ENCODE results near the gene ASB13.
"Not testable (repeated sequence)": the region's sequence is repeated elsewhere in the genome, so short reads cannot be mapped to it uniquely, and the experiment has no call there.

Gene ASB13

DNA sequence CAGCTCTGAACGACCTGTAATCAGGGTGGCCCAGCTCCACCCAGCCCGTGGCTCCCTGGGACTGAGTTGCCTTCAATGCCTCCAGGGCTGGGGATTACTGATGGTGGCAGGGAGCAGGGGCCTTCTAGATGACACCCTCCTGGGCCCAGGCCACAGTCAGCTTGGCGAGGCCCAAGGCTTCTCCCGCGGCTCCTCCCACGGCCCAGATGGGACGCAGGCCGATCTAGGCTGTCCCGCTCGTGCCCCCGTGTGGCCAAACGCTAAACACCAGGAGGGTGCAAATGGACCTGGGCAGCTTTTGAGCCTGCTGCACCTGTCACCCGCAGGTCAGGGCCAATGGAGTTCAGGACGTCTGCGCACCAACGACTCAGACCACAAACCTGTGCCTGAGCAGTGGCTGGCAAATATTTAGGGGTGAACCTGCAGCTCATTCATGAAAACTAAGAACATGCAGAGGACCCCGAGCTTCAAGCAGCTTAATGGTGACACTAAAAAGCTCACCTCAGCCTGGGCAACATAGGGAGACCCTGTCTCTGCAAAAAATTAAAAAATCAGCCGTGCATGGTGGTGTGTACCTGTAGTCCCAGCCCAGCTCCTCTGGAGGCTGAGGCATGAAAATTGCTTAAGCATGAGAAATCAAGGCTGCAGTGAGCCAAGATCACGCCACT, 43.2 kb downstream of the ASB13 start:
- peak; percentile 89 for DNase-seq

DNA sequence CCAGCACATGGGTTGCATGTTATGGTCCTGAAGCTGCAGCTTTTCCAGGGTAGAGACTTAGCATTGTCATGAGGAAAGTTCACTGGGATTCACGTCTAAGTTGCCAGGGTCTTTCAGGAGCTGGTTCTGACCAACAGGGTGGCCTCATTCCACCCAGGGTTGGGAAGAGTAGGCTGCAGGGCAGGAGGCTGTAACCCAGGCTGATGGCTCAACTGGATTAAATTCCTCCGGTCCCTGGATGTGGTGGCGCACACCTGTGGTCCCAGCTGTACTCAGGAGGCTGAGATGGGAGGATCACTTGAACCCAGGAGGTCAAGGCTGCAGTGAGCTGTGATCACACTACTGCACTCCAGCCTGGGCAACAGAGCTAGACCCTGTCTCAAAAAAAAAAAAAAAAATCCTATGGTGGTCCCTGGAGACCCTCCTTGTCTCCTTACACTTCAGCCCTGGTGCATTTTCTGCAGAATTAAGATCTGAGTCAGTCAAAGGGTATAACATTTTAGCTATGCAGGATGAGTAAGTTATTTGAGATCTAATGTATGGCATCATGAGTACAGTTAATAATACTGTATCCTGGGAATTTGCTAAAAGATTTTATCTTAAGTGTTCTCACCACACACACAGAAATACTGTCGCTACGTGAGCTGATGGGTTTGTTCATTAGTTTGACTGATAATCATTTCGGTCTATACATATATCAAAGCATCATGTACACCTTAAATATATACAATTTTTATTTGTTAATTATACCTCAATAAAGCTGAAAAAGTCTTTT, 44.0 kb downstream of the ASB13 start:
- no peak for DNase-seq

DNA sequence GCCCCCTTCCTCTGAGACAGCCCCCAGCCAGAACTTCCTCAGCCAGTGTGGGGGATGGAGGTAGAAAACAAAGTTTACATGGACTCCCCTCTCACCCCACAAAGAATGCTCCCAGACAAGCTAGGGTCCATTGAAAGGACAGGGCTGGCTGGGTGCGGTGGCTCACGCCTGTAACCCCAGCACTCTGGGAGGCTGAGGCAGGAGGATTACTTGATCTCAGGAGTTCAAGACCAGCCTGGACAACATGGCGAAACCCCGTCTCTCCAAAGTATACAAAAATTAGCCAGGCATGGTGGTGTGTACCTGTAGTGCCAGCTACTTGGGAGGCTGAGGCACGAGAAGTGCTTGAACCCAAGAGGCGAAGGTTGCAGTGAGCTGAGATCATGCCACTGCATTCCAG, 45.0 kb downstream of the ASB13 start:
- DNase-seq = not testable (repeated sequence)

DNA sequence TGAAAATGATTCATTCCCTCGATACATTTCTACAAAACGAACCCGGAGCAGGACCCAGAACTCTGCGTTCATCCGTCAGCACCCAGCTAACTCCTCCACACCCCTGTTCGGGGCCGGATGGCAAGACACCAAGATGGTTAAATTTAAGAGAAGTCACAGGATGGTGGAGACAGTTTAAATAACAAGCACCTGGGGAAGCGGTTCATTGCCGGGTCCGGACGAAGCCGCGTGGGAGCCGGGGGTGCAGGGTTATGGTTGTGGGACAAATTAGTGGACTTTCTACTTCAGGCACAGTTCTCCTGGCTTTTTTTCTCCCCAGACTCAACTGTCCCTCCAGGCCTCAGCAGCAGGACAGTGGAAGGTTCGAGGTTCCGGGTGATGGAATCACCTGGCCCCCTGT, 45.4 kb downstream of the ASB13 start:
- DNase-seq = no peak

DNA sequence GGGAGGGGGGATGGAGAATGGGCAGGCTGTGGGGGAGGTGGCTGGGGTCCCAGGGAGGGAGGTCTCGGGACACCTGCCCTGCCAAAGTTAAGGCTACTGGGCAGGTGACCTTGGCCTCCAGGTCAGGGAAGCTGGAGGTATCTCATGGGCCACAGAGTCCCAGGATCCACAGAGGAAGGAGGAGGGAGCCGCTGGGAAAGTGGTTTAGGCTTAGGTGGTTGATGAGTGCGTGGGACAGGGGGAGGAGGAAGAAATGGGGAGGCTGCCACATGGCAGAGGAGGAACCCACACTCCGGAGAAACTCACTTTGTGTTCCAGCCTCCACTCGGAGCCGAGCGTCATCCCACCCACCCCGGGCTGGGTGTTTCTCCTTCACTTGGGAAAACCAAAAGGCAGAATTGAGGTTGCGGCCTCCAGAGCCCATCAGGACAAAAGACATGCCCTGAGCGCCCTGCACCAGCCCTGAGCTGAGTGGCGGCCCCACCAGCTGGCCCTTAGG, 46.1 kb downstream of the ASB13 start:
- DNase-seq = no peak

DNA sequence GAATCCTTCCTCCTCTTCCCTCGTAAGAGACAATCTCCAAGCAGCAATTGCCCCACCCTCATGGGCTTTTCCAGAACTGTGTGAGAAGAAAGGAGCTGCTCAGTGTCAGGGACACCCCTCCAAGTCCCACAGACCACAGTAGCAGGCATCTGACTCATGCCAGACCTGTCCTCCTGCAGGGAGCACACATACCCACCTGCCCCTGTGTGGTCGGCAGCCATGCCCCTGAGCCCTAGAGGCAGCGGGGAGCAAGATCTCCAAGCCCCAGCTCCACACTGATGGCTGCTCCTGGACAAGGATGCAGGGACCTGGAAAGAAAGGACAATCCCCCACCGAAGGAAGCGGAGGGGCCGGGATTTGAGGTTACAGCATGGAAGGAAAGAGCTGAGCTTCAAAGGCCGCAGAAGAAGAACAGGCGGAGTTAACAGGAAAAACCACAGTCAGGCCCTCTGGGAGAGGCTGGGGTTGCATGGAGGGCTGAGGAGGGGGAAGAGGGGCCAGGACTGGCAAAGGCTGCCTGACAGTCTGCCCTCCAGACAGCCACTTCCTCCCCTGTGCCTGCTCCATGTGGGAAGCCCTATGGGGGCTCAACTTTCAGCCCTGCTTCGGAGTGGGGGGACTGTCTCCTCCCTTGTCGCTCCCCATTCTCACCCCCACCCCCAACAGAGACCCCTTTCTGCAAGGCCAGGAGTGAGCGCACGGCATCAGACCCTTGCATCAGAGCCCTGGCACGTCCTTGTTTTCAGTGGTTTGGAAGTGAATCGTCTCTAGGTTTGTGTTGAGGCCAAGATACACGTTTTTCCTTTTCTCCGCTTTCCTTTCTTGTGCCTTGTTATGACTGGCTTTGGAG, 46.8 kb downstream of the ASB13 start:
- no peak for DNase-seq

DNA sequence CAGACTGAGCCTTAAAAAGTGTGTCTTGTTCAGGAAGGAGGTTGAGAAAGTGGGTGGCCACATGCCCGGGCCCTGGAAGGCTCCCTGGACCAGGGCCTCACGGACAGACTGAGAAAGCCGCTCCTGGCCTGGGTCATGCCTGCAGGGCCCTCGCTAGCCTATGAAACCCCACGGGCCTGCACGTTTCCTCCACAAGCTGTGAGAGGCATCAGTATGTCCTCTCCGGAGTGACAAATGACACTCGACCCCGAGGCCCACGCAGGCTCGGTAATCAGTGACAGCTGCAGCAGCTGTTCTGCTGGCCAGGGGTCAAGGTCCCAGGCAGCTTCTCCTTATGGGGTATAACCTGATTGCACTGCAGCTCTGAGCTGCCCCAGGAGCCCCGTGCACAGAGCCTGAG, 47.6 kb downstream of the ASB13 start:
- no peak for DNase-seq

DNA sequence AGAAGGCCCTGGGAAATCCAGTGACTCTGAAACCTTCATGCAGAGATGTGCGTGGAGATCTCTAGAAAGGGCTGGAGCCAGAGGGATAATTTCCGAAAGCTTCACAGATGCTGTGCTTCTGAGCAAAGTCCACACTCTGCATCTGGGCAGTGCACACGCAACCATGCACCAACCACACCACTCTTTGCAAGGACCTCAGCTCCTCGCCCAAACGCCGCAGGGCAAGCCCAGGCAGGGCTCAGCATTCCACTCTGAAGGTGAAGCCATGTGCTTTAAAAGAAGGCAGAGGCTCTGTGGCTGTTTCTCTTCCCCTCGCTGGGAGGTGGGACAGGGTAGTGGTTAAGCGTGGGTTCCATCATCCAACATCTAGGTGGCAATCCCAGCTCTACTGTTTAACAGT, 48.4 kb downstream of the ASB13 start:
- DNase-seq = no peak

DNA sequence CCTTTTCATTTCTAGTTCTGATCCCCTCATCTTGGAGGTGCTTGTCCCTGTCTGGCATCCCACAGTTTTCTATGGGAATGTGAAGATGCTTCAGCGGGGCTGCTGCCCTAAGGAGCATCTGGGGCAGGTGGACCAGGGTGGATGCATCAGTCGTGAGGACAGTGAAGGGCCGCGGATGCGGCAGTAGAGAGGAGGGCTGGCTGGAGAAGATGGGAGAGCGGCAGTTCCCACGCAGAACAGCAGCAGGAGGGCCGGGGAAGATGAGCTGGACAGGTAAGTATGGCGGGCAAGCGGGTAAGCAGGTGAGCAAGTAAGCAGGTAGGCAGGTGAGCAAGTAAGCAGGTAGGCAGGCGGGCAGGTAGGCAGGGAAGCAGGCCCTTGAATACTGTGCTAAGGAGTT, 48.9 kb downstream of the ASB13 start:
- no peak for DNase-seq

DNA sequence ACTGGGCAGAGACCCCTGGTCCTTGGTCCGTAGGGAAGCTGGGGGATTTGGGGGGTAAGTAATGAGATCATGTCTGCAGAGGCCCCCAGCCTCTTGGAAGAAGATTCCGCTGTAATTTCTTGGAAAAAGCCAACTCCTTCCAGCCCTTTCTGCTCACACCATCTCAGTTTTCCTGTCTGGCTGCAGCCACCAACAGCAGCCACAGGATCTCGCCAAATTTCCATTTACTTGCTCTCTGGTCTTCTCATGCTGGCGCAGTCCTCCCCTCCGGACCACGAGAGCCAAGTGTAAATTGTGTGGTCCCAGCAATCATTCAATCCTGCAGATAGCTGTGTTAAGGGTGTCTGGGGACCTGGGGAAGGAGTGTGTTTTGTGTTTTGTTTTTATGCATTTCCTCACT, 49.6 kb downstream of the ASB13 start:
- DNase-seq = no peak

DNA sequence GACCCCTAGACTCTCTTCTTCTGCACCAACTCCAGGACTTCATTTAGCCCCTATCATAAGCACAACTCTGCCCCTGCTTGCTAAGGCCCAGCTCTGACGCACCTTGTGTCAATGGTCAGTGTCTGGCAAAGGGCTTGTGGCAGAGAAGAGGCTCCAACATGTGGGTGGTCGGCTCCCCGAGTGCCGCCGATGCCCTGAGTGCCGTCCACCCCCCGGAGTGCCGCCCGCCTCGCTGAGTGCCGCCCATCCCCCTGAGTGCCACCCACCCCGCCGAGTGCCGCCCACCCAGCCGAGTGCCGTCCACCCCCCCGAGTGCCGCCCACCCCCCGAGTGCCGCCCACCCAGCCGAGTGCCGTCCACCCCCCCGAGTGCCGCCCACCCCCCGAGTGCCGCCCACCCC, 50.3 kb downstream of the ASB13 start:
- no peak for DNase-seq

DNA sequence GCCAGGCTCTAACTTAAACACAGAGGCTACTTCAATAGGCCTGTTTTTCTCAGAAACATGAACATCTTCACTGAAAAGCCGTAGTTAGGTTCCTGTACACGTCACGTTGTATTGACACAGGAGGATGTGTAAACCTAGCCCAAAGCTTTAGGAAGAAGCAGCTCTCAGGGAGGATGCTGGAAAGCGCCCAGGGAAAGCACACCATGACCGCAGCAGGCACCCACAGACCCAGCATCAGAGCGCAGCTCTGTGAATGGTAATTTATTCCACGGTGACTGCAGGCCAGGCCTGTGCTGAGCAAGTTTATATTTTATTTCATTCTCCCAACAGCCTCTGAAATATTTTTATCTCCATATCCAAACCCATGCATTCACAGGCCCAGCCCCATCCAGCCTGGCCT, 51.1 kb downstream of the ASB13 start:
- DNase-seq = no peak

DNA sequence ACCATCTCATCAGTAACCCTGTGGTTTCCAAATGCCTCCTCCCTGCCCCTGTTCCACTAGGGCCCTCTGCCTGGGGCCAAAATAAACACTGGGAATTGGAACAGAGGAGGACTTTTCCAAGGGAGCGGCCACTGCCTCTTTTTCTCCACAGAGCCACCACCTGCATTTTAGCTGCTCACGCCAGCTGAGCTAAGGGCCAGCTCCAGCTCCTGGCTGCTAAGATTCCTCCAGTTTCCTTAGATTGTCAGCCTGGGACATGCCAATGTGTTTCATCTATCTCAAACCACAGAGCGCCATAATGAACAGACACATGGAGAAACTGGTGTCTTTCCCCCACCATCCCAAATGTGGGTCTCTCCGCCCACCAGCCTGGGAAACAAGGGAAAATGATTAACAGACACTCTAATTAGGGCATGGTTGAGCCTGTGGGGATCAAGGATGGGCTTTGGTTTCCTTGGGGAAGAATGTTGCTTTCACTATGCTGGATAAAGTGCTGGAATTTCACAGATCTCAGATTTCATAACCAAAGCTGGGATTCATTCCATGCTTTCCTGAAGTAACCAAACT, 52.2 kb downstream of the ASB13 start:
- no peak for DNase-seq

DNA sequence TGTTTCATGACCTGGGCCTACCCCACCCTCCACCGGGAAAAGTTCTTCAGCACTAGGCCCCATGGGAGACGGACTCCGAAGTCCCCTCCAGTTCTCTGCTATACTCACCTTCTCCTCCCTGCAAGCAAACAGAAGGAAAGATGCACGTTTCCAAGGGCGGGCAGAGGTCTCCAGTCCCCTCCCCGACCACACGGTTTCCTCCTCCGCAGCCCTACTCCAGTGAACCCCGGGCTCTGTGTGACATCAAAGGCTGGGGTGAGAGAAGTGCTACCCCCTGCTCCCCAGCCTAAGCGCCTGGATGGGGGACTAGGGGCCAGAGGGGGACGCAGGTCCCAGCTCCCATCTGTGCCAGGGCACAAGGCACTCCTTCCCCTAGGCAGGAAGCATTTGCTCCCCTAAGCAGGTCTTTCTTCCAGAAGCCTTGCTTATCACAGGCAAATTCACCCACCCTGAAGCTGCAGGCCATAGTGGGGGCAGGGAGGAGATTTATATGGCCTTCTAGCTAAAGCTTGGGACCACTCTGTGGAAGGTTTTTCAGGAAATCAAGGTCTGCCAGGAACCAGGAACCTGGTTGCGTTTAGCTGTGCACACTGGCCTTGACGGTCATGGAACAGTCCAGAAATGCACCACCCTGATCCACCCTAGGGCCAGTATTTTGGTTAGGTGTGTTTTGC, 52.8 kb downstream of the ASB13 start:
- no peak for DNase-seq

DNA sequence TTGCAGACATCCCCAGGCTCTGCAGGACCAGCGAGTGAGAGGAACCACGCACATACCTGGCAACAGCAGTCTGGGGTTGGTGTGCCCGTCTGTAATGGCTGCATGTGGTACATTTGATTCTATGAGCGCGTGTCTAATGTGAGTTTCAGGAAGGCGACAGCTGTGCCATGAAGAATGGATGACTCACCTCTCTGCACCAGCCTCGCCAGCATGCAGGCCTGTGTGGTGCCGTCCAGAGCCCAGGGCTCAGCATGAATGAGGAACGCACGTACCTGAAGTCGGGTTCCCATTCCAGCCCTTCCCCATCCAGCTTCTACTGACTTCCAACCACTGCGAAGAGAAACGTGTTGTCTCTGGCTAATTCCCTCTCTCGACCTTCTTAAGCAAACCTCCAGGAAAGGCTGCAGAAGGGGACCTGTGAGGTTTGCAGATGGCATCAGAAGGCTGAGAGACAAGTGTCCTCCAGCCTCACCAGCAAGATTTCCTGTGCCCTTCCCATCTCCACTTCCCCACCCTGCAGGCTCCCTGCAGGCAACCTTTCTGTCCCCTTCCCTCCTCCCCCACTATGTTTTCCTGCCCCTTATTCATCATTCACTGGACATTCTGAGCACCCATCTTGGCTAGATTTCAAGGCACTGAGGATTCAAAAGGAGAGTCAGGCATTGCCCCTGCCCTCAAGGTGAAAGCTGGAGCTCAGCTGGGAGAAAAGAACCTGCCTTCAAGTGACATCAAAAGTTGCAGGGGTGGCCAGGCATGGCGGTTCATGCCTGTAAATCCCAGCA, 54.3 kb downstream of the ASB13 start:
- DNase-seq = no peak

DNA sequence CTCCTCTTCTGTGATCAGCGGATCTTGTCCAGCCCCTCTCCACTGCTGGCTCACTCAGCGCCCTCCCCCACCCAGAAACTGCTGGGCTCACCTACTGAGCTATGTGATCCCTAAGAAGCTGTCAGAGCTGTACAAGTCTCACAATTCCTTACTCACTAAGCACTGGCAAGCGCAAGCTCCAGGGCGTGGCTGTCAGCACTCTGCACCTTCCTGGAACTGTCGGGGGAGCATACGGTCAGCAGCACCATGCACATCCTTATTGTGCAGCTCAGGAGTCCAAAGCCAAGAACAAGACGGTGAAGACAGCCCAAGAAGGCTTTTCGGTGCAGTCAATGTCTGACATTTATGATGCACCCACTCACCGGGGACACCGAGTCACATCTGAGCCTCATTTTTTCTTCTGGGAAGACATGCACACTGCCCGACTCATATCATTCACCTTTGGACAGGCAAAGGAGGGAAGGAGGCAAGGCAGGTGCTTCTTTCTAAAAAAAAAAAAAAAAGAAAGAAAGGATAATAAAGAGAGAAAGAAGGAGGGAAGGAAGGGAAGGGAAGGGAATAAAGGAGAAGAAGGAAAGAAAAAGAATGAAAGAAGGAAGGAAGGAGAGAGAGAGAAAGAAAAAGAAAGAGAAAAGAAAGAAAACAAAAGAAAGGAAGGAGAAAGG, 56.3 kb downstream of the ASB13 start:
- no peak for DNase-seq

DNA sequence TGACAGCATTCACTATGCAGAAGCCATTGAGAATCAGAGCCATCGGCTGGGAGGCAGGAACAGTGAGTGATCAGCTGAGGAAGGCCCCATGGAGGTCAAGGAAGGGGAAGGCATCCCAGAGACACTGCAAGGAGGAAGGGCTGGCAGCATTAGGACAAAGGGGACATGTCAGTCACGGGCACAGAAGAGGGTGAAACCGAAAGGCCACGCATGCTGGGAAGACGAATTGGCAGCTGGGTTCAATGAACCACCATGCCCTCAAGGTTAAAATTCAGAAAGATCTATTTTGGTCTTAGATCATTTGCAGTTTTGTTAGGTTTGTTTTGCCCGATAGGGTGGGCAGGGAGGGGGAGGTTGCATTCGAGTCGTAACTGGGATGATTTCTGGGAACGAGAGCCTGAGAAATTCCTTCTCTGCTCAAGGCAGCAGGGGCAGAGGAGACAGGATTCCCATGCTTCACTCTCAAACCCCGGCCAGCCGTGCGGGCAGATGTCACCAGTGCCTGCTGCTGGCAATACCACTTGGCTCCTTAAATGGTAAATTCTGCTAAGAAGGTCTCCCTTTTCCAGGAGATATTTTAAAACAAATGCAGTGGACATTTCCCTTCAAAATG, 57.7 kb downstream of the ASB13 start:
- DNase-seq = no peak

DNA sequence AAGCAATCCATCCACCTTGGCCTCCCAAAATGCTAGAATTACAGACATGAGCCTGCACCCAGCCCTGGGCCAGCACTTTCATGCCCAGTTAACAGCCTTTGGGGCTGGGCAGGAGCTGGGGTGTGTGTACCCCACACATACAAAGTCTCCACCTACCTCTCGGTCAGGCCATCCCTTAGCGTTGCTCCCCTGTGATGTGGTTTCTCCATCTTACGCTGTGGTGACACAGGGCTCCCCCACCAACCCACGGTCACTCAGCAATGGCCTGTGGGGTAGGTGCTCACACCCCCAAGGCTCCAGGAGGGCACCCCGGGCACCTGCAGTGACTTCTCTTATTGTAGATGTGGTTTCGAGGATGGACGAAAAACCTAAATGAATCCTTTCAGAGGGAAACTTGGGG, 58.8 kb downstream of the ASB13 start:
- DNase-seq = no peak

DNA sequence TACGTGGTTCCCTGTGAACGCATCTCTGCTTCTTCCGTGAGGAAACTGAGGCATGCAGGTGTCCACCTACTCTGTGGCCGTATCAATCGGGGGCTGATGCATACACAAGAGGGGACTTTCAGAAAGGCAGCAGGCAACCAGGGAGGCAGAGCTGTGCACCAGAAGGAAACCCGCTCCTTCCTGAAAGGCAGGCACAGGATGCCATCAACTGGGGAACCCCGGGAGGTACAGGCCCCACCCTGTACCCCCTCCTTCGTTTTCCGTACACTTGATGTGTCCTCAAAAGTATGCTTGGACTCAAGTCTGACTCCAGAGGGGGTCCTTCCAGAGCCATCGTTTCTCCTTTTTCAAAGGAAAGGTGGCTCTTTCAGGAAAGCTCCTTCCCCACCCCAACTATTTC, 59.5 kb downstream of the ASB13 start:
- no peak for DNase-seq

DNA sequence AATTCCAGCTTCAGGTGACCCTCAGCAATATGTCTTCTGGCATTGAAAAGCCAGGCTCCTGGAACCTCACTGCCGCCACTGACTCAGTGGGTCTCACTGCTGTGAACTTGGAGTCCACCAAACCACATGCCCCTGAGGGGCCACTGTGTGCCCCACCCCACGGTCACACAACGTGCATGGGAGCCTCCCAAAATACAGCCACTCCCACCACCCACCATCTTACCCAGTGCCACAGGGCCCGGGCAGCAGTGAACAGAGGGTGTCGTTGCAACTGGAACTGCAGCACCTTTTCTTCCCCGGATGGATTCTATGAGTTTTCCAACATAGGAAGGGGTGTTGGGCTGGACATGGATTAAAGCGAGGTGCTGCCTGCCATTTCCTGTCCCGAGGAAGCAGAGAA, 60.1 kb downstream of the ASB13 start:
- no peak for DNase-seq

DNA sequence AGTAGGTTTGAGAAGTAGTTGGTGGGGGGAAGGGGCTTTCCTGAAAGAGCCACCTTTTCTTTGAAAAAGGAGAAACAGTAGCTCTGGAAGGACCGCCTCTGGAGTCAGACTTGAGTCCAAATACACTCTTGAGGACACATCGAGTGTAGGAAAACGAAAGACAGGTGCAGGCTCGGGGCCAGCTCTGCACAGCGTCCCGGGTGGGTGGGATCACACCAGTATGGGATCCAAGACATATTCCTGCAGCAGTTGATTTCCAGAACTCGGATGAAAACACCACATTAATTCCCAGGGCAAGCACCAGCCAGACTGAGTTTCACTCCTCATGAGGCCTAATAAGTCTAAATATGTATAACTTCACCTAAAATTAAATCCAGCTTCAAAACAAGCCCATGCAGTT, 61.4 kb downstream of the ASB13 start:
- DNase-seq = no peak
